ENCODE measurements around the gene FBXO33. TPM values are rescaled to one million over a fixed set of nuclear protein-coding genes. Genes with fewer than 3 reads are reported as not detected.

FBXO33 gene
- total RNA-seq, 2 experiments from 2014 or later: 16.8 to 18.6 TPM

DNA sequence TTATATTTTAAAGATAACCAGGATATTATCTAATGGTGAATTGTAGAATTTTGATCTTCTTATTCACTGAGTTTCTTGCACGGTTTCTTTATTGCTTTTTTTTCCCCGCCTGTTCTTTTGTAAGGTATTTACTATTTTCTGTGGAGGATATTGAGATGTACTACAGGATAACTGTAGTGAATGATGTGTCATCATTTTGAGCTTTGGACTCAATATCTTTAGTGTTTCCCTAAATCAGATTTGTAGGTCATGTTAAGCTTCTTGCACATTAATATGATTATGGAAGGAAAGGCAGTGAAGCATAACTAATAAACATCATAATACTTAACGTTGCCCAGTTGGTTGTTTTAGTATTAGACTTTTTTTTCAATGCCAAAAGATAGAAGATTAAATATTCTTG is 81.4 kb downstream of the FBXO33 start:
- ChIA-PET CTCF (no interaction called here), POLR2A (no interaction called here)
- DNase-seq: no peak
- H3K36me3 Mint-ChIP-seq (ENCODE audit: low read depth): peaks cover 56% of the 10 kb centered on the region
- no peaks in the 10 kb centered on the region for H3K27me3 Mint-ChIP-seq
- no peak for ATAC-seq
- TF ChIP-seq CTCF (IDR thresholded peaks at IDR 0.05): no peak
- H3K27ac Mint-ChIP-seq: no peak overlapping the region
- H3K9me3 Mint-ChIP-seq: peaks cover 12% of the 10 kb centered on the region
- intact Hi-C loops (cut with micrococcal nuclease): no loop called here
- peaks cover 11% of the 10 kb centered on the region for H3K4me1 Mint-ChIP-seq (ENCODE audit: low read depth)
- H3K4me3 Mint-ChIP-seq: no peak overlapping the region

Other genes with a start within 250 kb of the FBXO33 start
- gene MIA2, start 198.5 kb downstream of the FBXO33 start, total RNA-seq: 10 to 100 TPM; 17.6 to 18.3 TPM